HEK293 (cell line): Measurements from ENCODE around the gene DDX27.
A peak's percentile ranks its signal among the peaks of the same experiment; 100 is the strongest.

Source experiments
- CTCF ChIA-PET: fragments of 350-600 bp; formaldehyde crosslinking; extraction: SDS; loops from one replicate; lab custom pipeline; 2021; ENCODE audit warnings: antibody characterized with exemption; lab: Yijun Ruan, JAX
- POLR2A ChIA-PET: fragments of 300-600 bp; formaldehyde crosslinking; extraction: SDS; loops from one replicate; lab custom pipeline; 2020; ENCODE audit warnings: antibody characterized with exemption, inconsistent platforms; lab: Yijun Ruan, JAX
- H3K27ac ChIP-seq: fragments of 200-500 bp; sonication (Bioruptor generic); 2 replicates; pipeline ENCODE4 v1.5.1; 2014; ENCODE audit warnings: low read depth, low read length, control low read depth, inconsistent platforms; ENCODE audit errors: extremely low read depth
- H3K36me3 ChIP-seq, 2 experiments: fragments of 200-500 bp in 1 of 2; sonication (Bioruptor generic) in 1 of 2; 1 replicate in 1 of 2; 2 replicates in 1 of 2; pipeline ENCODE4 v1.5.1; 2014 to 2017; ENCODE audit warnings: inconsistent platforms in 2 of 2, low read length in 2 of 2; ENCODE audit not compliant: control insufficient read depth in 2 of 2, insufficient read depth in 1 of 2
- H3K4me1 ChIP-seq: fragments of 200-500 bp; sonication (Bioruptor generic); 2 replicates; pipeline ENCODE4 v1.5.1; 2014; ENCODE audit warnings: mild to moderate bottlenecking, low read length, inconsistent platforms; ENCODE audit not compliant: control insufficient read depth, insufficient read depth
- H3K4me3 ChIP-seq: 2 replicates; pipeline ENCODE4 v1.5.1; 2011; ENCODE audit warnings: low read depth, mild to moderate bottlenecking, control low read depth, low read length, moderate library complexity
- H3K9me3 ChIP-seq: fragments of 200-500 bp; sonication (Bioruptor generic); 2 replicates; pipeline ENCODE4 v1.5.1; 2014; ENCODE audit warnings: low read depth, low read length, inconsistent platforms; ENCODE audit not compliant: control insufficient read depth, insufficient read depth
- AEBP2 ChIP-seq: fragments of 450-650 bp; formaldehyde crosslinking; IDR thresholded peaks from 2 replicates; pipeline ENCODE4 v1.5.1; 2016; ENCODE audit warnings: missing biosample characterization, missing genetic modification characterization, borderline replicate concordance
- BCL11A ChIP-seq: fragments of 450-650 bp; formaldehyde crosslinking; IDR thresholded peaks from 2 replicates; pipeline ENCODE4 v1.5.1; 2016; ENCODE audit warnings: low read depth, missing biosample characterization, missing genetic modification characterization
- KLF8 ChIP-seq: fragments of 450-650 bp; formaldehyde crosslinking; IDR thresholded peaks from 2 replicates; pipeline ENCODE4 v1.5.1; 2016; ENCODE audit warnings: missing biosample characterization, missing genetic modification characterization
- MEIS1 ChIP-seq: sonication (generic); formaldehyde crosslinking; IDR thresholded peaks from 2 replicates; pipeline ENCODE4 v1.8.1; 2022; ENCODE audit warnings: missing genetic modification reagents, mild to moderate bottlenecking, borderline replicate concordance
- RBAK ChIP-seq: fragments of 450-650 bp; formaldehyde crosslinking; IDR thresholded peaks from 2 replicates; pipeline ENCODE4 v1.5.1; 2016; ENCODE audit warnings: missing biosample characterization, missing genetic modification characterization
- SCRT1 ChIP-seq: fragments of 450-650 bp; formaldehyde crosslinking; IDR thresholded peaks from 2 replicates; pipeline ENCODE4 v1.5.1; 2016; ENCODE audit warnings: missing biosample characterization, missing genetic modification characterization, borderline replicate concordance
- SP2 ChIP-seq: fragments of 450-650 bp; formaldehyde crosslinking; IDR thresholded peaks from 2 replicates; pipeline ENCODE4 v1.5.1; 2016; ENCODE audit warnings: missing biosample characterization, missing genetic modification characterization
- SP3 ChIP-seq: fragments of 450-650 bp; formaldehyde crosslinking; IDR thresholded peaks from 2 replicates; pipeline ENCODE4 v1.5.1; 2016; ENCODE audit warnings: missing biosample characterization, missing genetic modification characterization
- TRIM28 ChIP-seq: IDR thresholded peaks from 2 replicates; pipeline ENCODE4 v1.6.1; 2011; ENCODE audit warnings: low read length, control low read depth, borderline replicate concordance
- YY1 ChIP-seq: fragments of 450-650 bp; formaldehyde crosslinking; IDR thresholded peaks from 2 replicates; pipeline ENCODE4 v1.5.1; 2018; ENCODE audit warnings: missing biosample characterization, missing genetic modification characterization
- ZBTB10 ChIP-seq: fragments of 450-650 bp; formaldehyde crosslinking; IDR thresholded peaks from 2 replicates; pipeline ENCODE4 v1.5.1; 2016; ENCODE audit warnings: missing biosample characterization, missing genetic modification characterization
- ZNF114 ChIP-seq: fragments of 450-650 bp; formaldehyde crosslinking; IDR thresholded peaks from 2 replicates; pipeline ENCODE4 v1.5.0; 2017; ENCODE audit warnings: missing biosample characterization, missing genetic modification characterization
- ZNF138 ChIP-seq: fragments of 450-650 bp; formaldehyde crosslinking; IDR thresholded peaks from 2 replicates; pipeline ENCODE4 v1.5.1; 2016; ENCODE audit warnings: missing biosample characterization, missing genetic modification characterization, borderline replicate concordance
- ZNF155 ChIP-seq: fragments of 450-650 bp; formaldehyde crosslinking; IDR thresholded peaks from 2 replicates; pipeline ENCODE4 v1.5.1; 2016; ENCODE audit warnings: missing biosample characterization, missing genetic modification characterization
- ZNF16 ChIP-seq: fragments of 450-650 bp; formaldehyde crosslinking; IDR thresholded peaks from 2 replicates; pipeline ENCODE4 v1.5.1; 2016; ENCODE audit warnings: low read depth, missing biosample characterization, missing genetic modification characterization
- ZNF169 ChIP-seq: fragments of 450-650 bp; formaldehyde crosslinking; IDR thresholded peaks from 2 replicates; pipeline ENCODE4 v1.5.1; 2016; ENCODE audit warnings: missing biosample characterization, missing genetic modification characterization
- ZNF19 ChIP-seq: fragments of 450-650 bp; formaldehyde crosslinking; IDR thresholded peaks from 2 replicates; pipeline ENCODE4; 2016; ENCODE audit warnings: missing biosample characterization, missing genetic modification characterization, low read depth
- ZNF433 ChIP-seq: fragments of 450-650 bp; formaldehyde crosslinking; IDR thresholded peaks from 2 replicates; pipeline ENCODE4 v1.5.1; 2016; ENCODE audit warnings: missing biosample characterization, missing genetic modification characterization, low read depth
- ZNF585B ChIP-seq: fragments of 450-650 bp; formaldehyde crosslinking; IDR thresholded peaks from 2 replicates; pipeline ENCODE4 v1.5.1; 2016; ENCODE audit warnings: missing biosample characterization, missing genetic modification characterization
- ZNF596 ChIP-seq: fragments of 450-650 bp; IDR thresholded peaks from 2 replicates; pipeline ENCODE4 v1.5.0; 2018; ENCODE audit warnings: missing biosample characterization, mild to moderate bottlenecking, missing genetic modification characterization, moderate library complexity
- ZNF623 ChIP-seq: fragments of 450-650 bp; formaldehyde crosslinking; IDR thresholded peaks from 2 replicates; pipeline ENCODE4 v1.5.1; 2016; ENCODE audit warnings: missing biosample characterization, missing genetic modification characterization

DDX27 gene

GRCh38 chr20:49281059-49281912, 62.1 kb downstream of the DDX27 start (continued):
- TF ChIP-seq KLF8 (tag by site-specific recombination) (no peak), TRIM28 (peak; percentile 77; the same call in 1 of the 2 replicates), ZNF596 (tag by site-specific recombination) (0 out of 2 replicates have a peak, but pooled peaks have one; percentile 27)
- TF ChIP-seq, all 188 proteins: peak for 8

GRCh38 chr20:49281913-49282467, 62.8 kb downstream of the DDX27 start:
- TF ChIP-seq ZNF114 (tag by site-specific recombination), result no peak
- TF ChIP-seq ZNF138 (tag by site-specific recombination), result no peak
- TF ChIP-seq ZNF433 (tag by site-specific recombination), result no peak
- TF ChIP-seq, all 188 proteins: peak for 0
- peaks cover 44 to 85% of the 10 kb centered on the region in 2 experiments for H3K36me3 ChIP-seq
- ChIA-PET CTCF (interaction anchor here (0.9 to 1.3 kb wide), 4 partner anchors 36 to 149 kb away, joined by 3 to 5 read pairs (median 4); no protein-coding TSS in a partner anchor), POLR2A (interaction anchor here (0.8 to 1.7 kb wide), 4 partner anchors 11 to 21 kb away, joined by 3 to 6 read pairs (median 4); no protein-coding TSS in a partner anchor)
- H3K9me3 ChIP-seq, result no peaks in the 10 kb centered on the region
- no peaks in the 10 kb centered on the region for H3K4me1 ChIP-seq
- no peak overlapping the region for H3K27ac ChIP-seq
- H3K4me3 ChIP-seq, result no peak overlapping the region

- no peak overlapping the region for H3K27ac ChIP-seq
- H3K36me3 ChIP-seq, result peaks cover 44 to 92% of the 10 kb centered on the region in 2 experiments
- no peak overlapping the region for H3K4me3 ChIP-seq
- ChIA-PET CTCF (interaction anchor here (1.0 to 1.3 kb wide), 2 partner anchors 37 to 65 kb away, joined by 3 read pairs; no protein-coding TSS in a partner anchor), POLR2A (interaction anchor here (0.8 to 1.7 kb wide), 4 partner anchors 10 to 20 kb away, joined by 3 to 6 read pairs (median 4); no protein-coding TSS in a partner anchor)
- no peaks in the 10 kb centered on the region for H3K9me3 ChIP-seq
- H3K4me1 ChIP-seq, result no peaks in the 10 kb centered on the region
- TF ChIP-seq ZNF155 (no peak), ZNF16 (no peak), ZBTB10 (tag by site-specific recombination) (no peak), SP2 (no peak), MEIS1 (no peak), YY1 (tag by site-specific recombination) (no peak), BCL11A (tag by site-specific recombination) (no peak), AEBP2 (tag by site-specific recombination) (no peak), ZNF169 (tag by site-specific recombination) (no peak), ZNF585B (tag by site-specific recombination) (no peak), ZNF623 (no peak), RBAK (tag by site-specific recombination) (no peak), ZNF19 (tag by site-specific recombination) (no peak), SP3 (tag by site-specific recombination) (no peak), KLF8 (tag by site-specific recombination) (no peak), SCRT1 (tag by site-specific recombination) (no peak)
Observed at GRCh38 chr20:49282584-49283171, 63.5 kb downstream of the DDX27 start.
